GM21360 (cell line): ENCODE results near the gene C2orf76.
"Not testable (repeated sequence)": the region's sequence is repeated elsewhere in the genome, so short reads cannot be mapped to it uniquely, and the experiment has no call there.

Source experiments
- ATAC-seq: cut with Tn5 transposase; IDR thresholded peaks from one replicate; pipeline ENCODE4 v1.9.1; 2021; ENCODE audit warnings: mild to moderate bottlenecking, moderate library complexity; ENCODE audit not compliant: unreplicated experiment

Gene C2orf76

GRCh38 chr2:119377993-119378345, 11.3 kb upstream of the C2orf76 start:
- no peak for ATAC-seq

- ATAC-seq, result no peak
These were observed 10.8 kb upstream of the C2orf76 start for GRCh38 chr2:119377294-119377992.

- ATAC-seq, result no peak
These were observed 10.2 kb upstream of the C2orf76 start for GRCh38 chr2:119376810-119377209.

- ATAC-seq, result not testable (repeated sequence)
These were observed 9.8 kb upstream of the C2orf76 start for GRCh38 chr2:119376406-119376805.

GRCh38 chr2:119373907-119374745, 7.5 kb upstream of the C2orf76 start:
- not testable (repeated sequence) for ATAC-seq

- no peak for ATAC-seq
These were observed 6.3 kb upstream of the C2orf76 start for GRCh38 chr2:119372778-119373568.

GRCh38 chr2:119371111-119371510, 4.5 kb upstream of the C2orf76 start:
- no peak for ATAC-seq

- no peak for ATAC-seq
These were observed 3.2 kb upstream of the C2orf76 start for GRCh38 chr2:119369845-119370244.

- peak; percentile 35 for ATAC-seq
These were observed 952 bp upstream of the C2orf76 start for GRCh38 chr2:119367472-119368099.

GRCh38 chr2:119366161-119366648, 429 bp downstream of the C2orf76 start:
- peak; percentile 1 for ATAC-seq

GRCh38 chr2:119365436-119365835, 1.2 kb downstream of the C2orf76 start:
- ATAC-seq, result no peak

GRCh38 chr2:119364798-119365197, 1.8 kb downstream of the C2orf76 start:
- ATAC-seq, result no peak

GRCh38 chr2:119360423-119360966, 6.1 kb downstream of the C2orf76 start:
- ATAC-seq, result no peak

GRCh38 chr2:119359774-119360173, 6.9 kb downstream of the C2orf76 start:
- no peak for ATAC-seq

GRCh38 chr2:119354860-119355259, 11.8 kb downstream of the C2orf76 start:
- no peak for ATAC-seq

- ATAC-seq, result peak; percentile 89
These were observed 14.3 kb downstream of the C2orf76 start for GRCh38 chr2:119352357-119352756.

- no peak for ATAC-seq
These were observed 16.2 kb downstream of the C2orf76 start for GRCh38 chr2:119350311-119350998.

- ATAC-seq, result no peak
These were observed 17.3 kb downstream of the C2orf76 start for GRCh38 chr2:119349289-119349688.

GRCh38 chr2:119341684-119342083, 24.9 kb downstream of the C2orf76 start:
- ATAC-seq, result no peak

GRCh38 chr2:119339562-119339923, 27.1 kb downstream of the C2orf76 start:
- no peak for ATAC-seq
